Smooth muscle cell (in vitro differentiated cells): ENCODE measurements around the gene KIF6. TPM values are rescaled to one million over a fixed set of nuclear protein-coding genes. Genes with fewer than 3 reads are reported as not detected.

Experiments
- DNase-seq: peaks from one replicate; lab custom pipeline; 2025; ENCODE audit not compliant: unreplicated experiment; lab: John Stamatoyannopoulos, UW
- H2AFZ ChIP-seq: fragments of 200-600 bp; sonication (generic); 2 replicates; pipeline ENCODE4 v1.6.0; 2016; ENCODE audit warnings: antibody characterized with exemption, low read depth, mild to moderate bottlenecking
- H3F3A ChIP-seq: fragments of 200-600 bp; sonication (generic); 2 replicates; pipeline ENCODE4 v1.6.0; 2017; ENCODE audit warnings: antibody characterized with exemption, low read depth
- H3K27ac ChIP-seq: fragments of 200-600 bp; sonication (generic); 2 replicates; pipeline ENCODE4 v1.5.1; 2016; ENCODE audit warnings: low read depth, mild to moderate bottlenecking
- H3K27me3 ChIP-seq: fragments of 200-600 bp; sonication (generic); 2 replicates; pipeline ENCODE4 v1.6.1; 2016; ENCODE audit warnings: low read depth, mild to moderate bottlenecking
- H3K36me3 ChIP-seq: fragments of 200-600 bp; sonication (generic); 2 replicates; pipeline ENCODE4 v1.5.1; 2016; ENCODE audit warnings: low read depth
- H3K4me1 ChIP-seq: fragments of 200-600 bp; sonication (generic); 2 replicates; pipeline ENCODE4 v1.5.1; 2016; ENCODE audit warnings: low read depth
- H3K4me2 ChIP-seq: fragments of 200-600 bp; sonication (generic); 2 replicates; pipeline ENCODE4 v1.6.0; 2016; ENCODE audit warnings: mild to moderate bottlenecking
- H3K4me3 ChIP-seq: fragments of 200-600 bp; sonication (generic); 2 replicates; pipeline ENCODE4 v1.5.1; 2016; ENCODE audit warnings: mild to moderate bottlenecking
- H3K79me2 ChIP-seq: fragments of 200-600 bp; sonication (generic); 2 replicates; pipeline ENCODE4 v1.6.0; 2016; ENCODE audit warnings: low read depth, mild to moderate bottlenecking
- H3K9ac ChIP-seq: fragments of 200-600 bp; sonication (generic); 2 replicates; pipeline ENCODE4 v1.6.0; 2016; ENCODE audit warnings: low read depth
- H3K9me3 ChIP-seq: fragments of 200-600 bp; sonication (generic); replicated peaks from 2 replicates; pipeline ENCODE4 v1.5.1; 2016; ENCODE audit warnings: low read depth
- H4K20me1 ChIP-seq: fragments of 200-600 bp; sonication (generic); 2 replicates; pipeline ENCODE4 v1.6.0; 2016; ENCODE audit warnings: low read depth
- WGBS: methylation state at CpG from one replicate; pipeline ENCODE4 v1.1.7; 2016; ENCODE audit warnings: low lambda C conversion rate; 5-methylcytosine and 5-hydroxymethylcytosine counted together
- polyA plus RNA-seq: library from polyadenylated mRNA; unstranded; fragments of >200 nt; fragmentation: Nextera tagmentation; extraction: Ambion mirVana; gene quantifications from 2 replicates; pipeline ENCODE4 v1.2.1, GENCODE V29; 2016
- total RNA-seq: library from RNA; depleted of rRNA; stranded (reverse); fragments of >200 nt; gene quantifications from 2 replicates; pipeline ENCODE4 v1.2.3, GENCODE V29; 2014
- TF ChIP-seq, protein P1 (sequence below): fragments of 200-600 bp; sonication (generic); IDR thresholded peaks from 2 replicates; pipeline ENCODE4 v1.5.1; 2017; ENCODE audit warnings: borderline replicate concordance, mild to moderate bottlenecking, antibody characterized with exemption; ENCODE audit not compliant: insufficient read depth, poor library complexity, severe bottlenecking

Gene KIF6
- total and polyA plus RNA-seq, 2 experiments from 2014 or later = 1.1 to 1.5 TPM

- H3K9ac ChIP-seq = peak overlapping the region; percentile 6
- WGBS = 82% methylated on average over 3 of the region's 3 CpGs
- H3K4me1 ChIP-seq = peaks cover 6% of the 10 kb centered on the region
- peak overlapping the region; percentile 78 for H3K27ac ChIP-seq
- no peak overlapping the region for H3K4me3 ChIP-seq
- no peaks in the 10 kb centered on the region for H3K79me2 ChIP-seq
- H3F3A ChIP-seq = peaks cover 4% of the 10 kb centered on the region
- no peak for DNase-seq
- no peaks in the 10 kb centered on the region for H3K36me3 ChIP-seq
- TF ChIP-seq, protein P1, sequence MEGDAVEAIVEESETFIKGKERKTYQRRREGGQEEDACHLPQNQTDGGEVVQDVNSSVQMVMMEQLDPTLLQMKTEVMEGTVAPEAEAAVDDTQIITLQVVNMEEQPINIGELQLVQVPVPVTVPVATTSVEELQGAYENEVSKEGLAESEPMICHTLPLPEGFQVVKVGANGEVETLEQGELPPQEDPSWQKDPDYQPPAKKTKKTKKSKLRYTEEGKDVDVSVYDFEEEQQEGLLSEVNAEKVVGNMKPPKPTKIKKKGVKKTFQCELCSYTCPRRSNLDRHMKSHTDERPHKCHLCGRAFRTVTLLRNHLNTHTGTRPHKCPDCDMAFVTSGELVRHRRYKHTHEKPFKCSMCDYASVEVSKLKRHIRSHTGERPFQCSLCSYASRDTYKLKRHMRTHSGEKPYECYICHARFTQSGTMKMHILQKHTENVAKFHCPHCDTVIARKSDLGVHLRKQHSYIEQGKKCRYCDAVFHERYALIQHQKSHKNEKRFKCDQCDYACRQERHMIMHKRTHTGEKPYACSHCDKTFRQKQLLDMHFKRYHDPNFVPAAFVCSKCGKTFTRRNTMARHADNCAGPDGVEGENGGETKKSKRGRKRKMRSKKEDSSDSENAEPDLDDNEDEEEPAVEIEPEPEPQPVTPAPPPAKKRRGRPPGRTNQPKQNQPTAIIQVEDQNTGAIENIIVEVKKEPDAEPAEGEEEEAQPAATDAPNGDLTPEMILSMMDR = no peak
- no peaks in the 10 kb centered on the region for H4K20me1 ChIP-seq
- no peak overlapping the region for H2AFZ ChIP-seq
- H3K9me3 ChIP-seq = no peaks in the 10 kb centered on the region
- H3K4me2 ChIP-seq = no peak overlapping the region
- H3K27me3 ChIP-seq = no peaks in the 10 kb centered on the region
These were observed 309.7 kb downstream of the KIF6 start for GRCh38 chr6:39415482-39415881.

DNA sequence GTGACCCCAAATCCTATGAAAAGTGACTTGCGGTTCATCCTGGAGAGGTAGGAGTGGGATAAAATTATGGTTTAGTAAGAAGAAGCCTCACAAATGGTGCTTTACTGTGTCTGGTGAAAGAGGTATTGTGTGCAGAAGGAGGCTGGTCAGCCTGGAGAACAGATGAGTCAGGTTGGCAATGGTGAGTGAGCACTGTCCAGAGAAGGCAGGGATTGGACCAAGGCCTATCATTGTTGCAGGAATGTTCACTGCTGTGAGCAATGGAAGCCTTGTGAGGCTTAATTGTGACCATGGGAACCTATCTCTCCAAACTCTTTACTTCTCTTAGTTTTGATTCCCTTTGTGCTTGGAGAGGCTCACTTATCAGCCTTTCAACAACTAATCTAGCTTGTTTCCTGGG is 313.7 kb downstream of the KIF6 start:
- Histone ChIP-seq H4K20me1 (no peaks in the 10 kb centered on the region), H3K9me3 (no peaks in the 10 kb centered on the region), H3K27me3 (no peaks in the 10 kb centered on the region), H3K4me2 (no peak overlapping the region), H2AFZ (no peak overlapping the region), H3K36me3 (no peaks in the 10 kb centered on the region), H3K4me1 (peaks cover 6% of the 10 kb centered on the region), H3F3A (peaks cover 4% of the 10 kb centered on the region), H3K4me3 (no peak overlapping the region), H3K79me2 (no peaks in the 10 kb centered on the region), H3K9ac (no peak overlapping the region), H3K27ac (no peak overlapping the region)
- 93% methylated on average over 1 of the region's 1 CpG for WGBS
- DNase-seq = no peak
- TF ChIP-seq, protein P1 = no peak

GRCh38 chr6:39411001-39411400 is 314.2 kb downstream of the KIF6 start:
- no peak overlapping the region for H3K27ac ChIP-seq
- H3K9ac ChIP-seq = no peak overlapping the region
- H2AFZ ChIP-seq = no peak overlapping the region
- H3K36me3 ChIP-seq = no peaks in the 10 kb centered on the region
- H3K27me3 ChIP-seq = no peaks in the 10 kb centered on the region
- 95% methylated on average over 4 of the region's 4 CpGs for WGBS
- H4K20me1 ChIP-seq = no peaks in the 10 kb centered on the region
- no peak for DNase-seq
- H3K4me3 ChIP-seq = no peak overlapping the region
- TF ChIP-seq, protein P1 = no peak
- H3K79me2 ChIP-seq = no peaks in the 10 kb centered on the region
- peaks cover under 1% of the 10 kb centered on the region for H3K4me1 ChIP-seq
- no peaks in the 10 kb centered on the region for H3K9me3 ChIP-seq
- H3K4me2 ChIP-seq = no peak overlapping the region
- H3F3A ChIP-seq = peaks cover 2% of the 10 kb centered on the region

DNA sequence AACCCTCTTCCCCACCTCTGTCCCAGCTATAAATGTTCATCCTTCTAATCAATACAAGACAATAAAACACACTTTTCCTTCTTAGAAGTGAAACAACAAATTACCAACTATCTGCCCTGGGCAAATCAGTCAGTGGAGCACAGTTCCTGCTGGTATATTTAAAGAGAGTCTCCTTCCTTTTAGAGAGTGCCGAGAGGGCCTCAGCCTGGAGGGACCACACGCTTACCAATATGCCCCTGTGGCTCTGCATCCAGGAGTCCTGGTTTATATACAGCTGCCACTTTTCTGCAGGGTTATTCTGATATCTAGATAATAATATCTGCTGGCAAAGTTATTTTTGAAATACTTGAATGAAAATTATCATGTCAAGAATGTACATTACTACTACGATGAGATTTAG is 315.3 kb downstream of the KIF6 start:
- Histone ChIP-seq H3K4me2 (no peak overlapping the region), H2AFZ (no peak overlapping the region), H3K36me3 (no peaks in the 10 kb centered on the region), H3K27ac (no peak overlapping the region), H3K9me3 (no peaks in the 10 kb centered on the region), H4K20me1 (no peaks in the 10 kb centered on the region), H3K27me3 (no peaks in the 10 kb centered on the region), H3K79me2 (no peaks in the 10 kb centered on the region), H3K4me3 (no peak overlapping the region), H3K9ac (no peak overlapping the region), H3F3A (no peaks in the 10 kb centered on the region), H3K4me1 (no peaks in the 10 kb centered on the region)
- WGBS = 100% methylated on average over 3 of the region's 3 CpGs
- TF ChIP-seq, protein P1 = no peak
- no peak for DNase-seq
